ENCODE results near the gene WWOX.

Gene WWOX

DNA sequence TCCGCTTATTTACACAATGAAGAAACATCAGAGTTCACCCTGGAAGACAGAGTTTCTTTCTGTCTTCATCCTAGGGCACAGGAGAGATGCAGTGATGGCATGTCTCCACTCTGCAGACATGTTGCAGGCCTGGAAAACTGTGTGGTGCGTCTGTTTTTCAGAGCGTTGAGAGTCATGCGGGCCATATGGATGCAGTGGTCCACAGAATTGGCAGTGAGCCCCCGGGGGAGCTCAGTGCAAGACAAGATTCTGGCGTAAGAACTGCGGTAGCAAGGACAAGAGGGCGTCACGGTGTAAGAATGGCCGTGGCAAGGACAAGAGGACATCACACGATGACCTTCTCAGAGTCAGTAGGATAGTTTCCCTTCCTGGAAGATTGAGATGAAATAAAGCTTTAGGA, 847.1 kb downstream of the WWOX start:
- Histone ChIP-seq H2AFZ (ENCODE audit: low read depth, low read length) (no peak overlapping the region), H3K79me2 (ENCODE audit: insufficient read depth, low read length) (no peaks in the 10 kb centered on the region), H3K36me3 (ENCODE audit: insufficient read depth, low read length) (no peaks in the 10 kb centered on the region), H3K27ac (ENCODE audit: low read length) (no peak overlapping the region), H3K27me3 (ENCODE audit: insufficient read depth, low read length, poor library complexity) (no peaks in the 10 kb centered on the region), H3K4me2 (ENCODE audit: insufficient read depth, low read length) (no peak overlapping the region), H4K20me1 (ENCODE audit: insufficient read depth, low read length) (no peaks in the 10 kb centered on the region), H3K4me1 (ENCODE audit: insufficient read depth, low read length) (no peaks in the 10 kb centered on the region), H3K4me3 (ENCODE audit: low read depth in 1 of 2, low read length in 2 of 2) (no peak overlapping the region), H3K9ac (ENCODE audit: low read depth, low read length) (no peak overlapping the region), H3K9me3 (ENCODE audit: insufficient read depth, low read length, severe bottlenecking) (no peaks in the 10 kb centered on the region)
- DNase-seq (no peak), ATAC-seq (ENCODE audit: insufficient read depth, low read depth) (no peak)
- no peak for TF ChIP-seq EZH2 (IDR thresholded peaks at IDR 0.05; ENCODE audit: borderline replicate concordance, low read depth, low read length, severe bottlenecking)
- TF ChIP-seq, protein P1, sequence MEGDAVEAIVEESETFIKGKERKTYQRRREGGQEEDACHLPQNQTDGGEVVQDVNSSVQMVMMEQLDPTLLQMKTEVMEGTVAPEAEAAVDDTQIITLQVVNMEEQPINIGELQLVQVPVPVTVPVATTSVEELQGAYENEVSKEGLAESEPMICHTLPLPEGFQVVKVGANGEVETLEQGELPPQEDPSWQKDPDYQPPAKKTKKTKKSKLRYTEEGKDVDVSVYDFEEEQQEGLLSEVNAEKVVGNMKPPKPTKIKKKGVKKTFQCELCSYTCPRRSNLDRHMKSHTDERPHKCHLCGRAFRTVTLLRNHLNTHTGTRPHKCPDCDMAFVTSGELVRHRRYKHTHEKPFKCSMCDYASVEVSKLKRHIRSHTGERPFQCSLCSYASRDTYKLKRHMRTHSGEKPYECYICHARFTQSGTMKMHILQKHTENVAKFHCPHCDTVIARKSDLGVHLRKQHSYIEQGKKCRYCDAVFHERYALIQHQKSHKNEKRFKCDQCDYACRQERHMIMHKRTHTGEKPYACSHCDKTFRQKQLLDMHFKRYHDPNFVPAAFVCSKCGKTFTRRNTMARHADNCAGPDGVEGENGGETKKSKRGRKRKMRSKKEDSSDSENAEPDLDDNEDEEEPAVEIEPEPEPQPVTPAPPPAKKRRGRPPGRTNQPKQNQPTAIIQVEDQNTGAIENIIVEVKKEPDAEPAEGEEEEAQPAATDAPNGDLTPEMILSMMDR (IDR thresholded peaks at IDR 0.05; ENCODE audit: borderline replicate concordance, extremely low read depth, low read length, poor library complexity, severe bottlenecking), result no peak

DNA sequence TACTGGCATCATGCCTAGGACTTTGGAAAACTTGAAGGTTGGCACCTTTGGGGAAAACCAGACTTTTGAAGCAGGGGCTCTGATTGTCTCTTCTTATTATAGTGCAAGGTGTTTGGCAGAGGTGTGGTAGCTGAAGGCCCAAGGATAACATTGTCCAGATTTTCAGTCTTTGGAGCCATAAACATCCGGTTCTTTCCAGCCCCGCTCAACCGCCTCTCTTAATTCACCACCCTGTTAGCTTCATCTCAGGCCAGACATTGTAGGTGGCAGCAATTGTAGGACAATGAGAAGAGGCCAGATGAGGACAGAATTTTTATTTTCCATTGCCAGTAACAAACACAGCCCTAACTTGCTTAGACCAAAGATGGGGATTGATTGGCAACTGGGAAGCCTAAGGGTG, 851.3 kb downstream of the WWOX start:
- H2AFZ ChIP-seq (ENCODE audit: low read depth, low read length), result no peak overlapping the region
- no peaks in the 10 kb centered on the region for H3K4me1 ChIP-seq (ENCODE audit: insufficient read depth, low read length)
- TF ChIP-seq, protein P1 (IDR thresholded peaks at IDR 0.05; ENCODE audit: borderline replicate concordance, extremely low read depth, low read length, poor library complexity, severe bottlenecking), result no peak
- TF ChIP-seq EZH2 (IDR thresholded peaks at IDR 0.05; ENCODE audit: borderline replicate concordance, low read depth, low read length, severe bottlenecking), result no peak
- no peak overlapping the region for H3K27ac ChIP-seq (ENCODE audit: low read length)
- no peaks in the 10 kb centered on the region for H3K36me3 ChIP-seq (ENCODE audit: insufficient read depth, low read length)
- H3K4me3 ChIP-seq (ENCODE audit: low read depth in 1 of 2, low read length in 2 of 2), result no peak overlapping the region
- ATAC-seq (ENCODE audit: insufficient read depth, low read depth), result no peak
- no peaks in the 10 kb centered on the region for H3K79me2 ChIP-seq (ENCODE audit: insufficient read depth, low read length)
- no peaks in the 10 kb centered on the region for H4K20me1 ChIP-seq (ENCODE audit: insufficient read depth, low read length)
- H3K9me3 ChIP-seq (ENCODE audit: insufficient read depth, low read length, severe bottlenecking), result no peaks in the 10 kb centered on the region
- no peaks in the 10 kb centered on the region for H3K27me3 ChIP-seq (ENCODE audit: insufficient read depth, low read length, poor library complexity)
- no peak overlapping the region for H3K9ac ChIP-seq (ENCODE audit: low read depth, low read length)
- no peak for DNase-seq
- H3K4me2 ChIP-seq (ENCODE audit: insufficient read depth, low read length), result no peak overlapping the region

DNA sequence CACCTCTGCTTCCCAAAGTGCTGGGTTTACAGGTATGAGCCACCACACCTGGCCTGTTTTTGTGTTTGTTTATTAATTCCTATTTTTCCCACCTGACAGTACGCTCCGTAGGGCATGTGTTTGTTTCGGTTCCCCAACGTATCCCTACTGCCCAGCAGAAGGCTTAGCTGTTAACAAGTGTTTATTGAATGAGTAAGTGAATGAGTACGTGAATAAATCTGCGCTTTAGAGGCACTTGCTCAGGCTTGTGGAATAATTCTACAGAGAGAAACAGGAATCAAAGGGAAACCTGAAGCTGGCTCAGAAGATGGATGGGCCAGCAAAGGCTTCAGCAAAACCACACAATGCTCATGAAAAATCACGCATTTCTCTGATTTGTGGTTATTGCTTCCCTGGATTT, 853.2 kb downstream of the WWOX start:
- TF ChIP-seq, protein P1 (IDR thresholded peaks at IDR 0.05; ENCODE audit: borderline replicate concordance, extremely low read depth, low read length, poor library complexity, severe bottlenecking), result no peak
- TF ChIP-seq EZH2 (IDR thresholded peaks at IDR 0.05; ENCODE audit: borderline replicate concordance, low read depth, low read length, severe bottlenecking), result no peak
- no peak overlapping the region for H2AFZ ChIP-seq (ENCODE audit: low read depth, low read length)
- H3K4me1 ChIP-seq (ENCODE audit: insufficient read depth, low read length), result no peaks in the 10 kb centered on the region
- DNase-seq (no peak), ATAC-seq (ENCODE audit: insufficient read depth, low read depth) (no peak)
- no peaks in the 10 kb centered on the region for H3K9me3 ChIP-seq (ENCODE audit: insufficient read depth, low read length, severe bottlenecking)
- H3K4me2 ChIP-seq (ENCODE audit: insufficient read depth, low read length), result no peak overlapping the region
- H4K20me1 ChIP-seq (ENCODE audit: insufficient read depth, low read length), result no peaks in the 10 kb centered on the region
- no peak overlapping the region for H3K4me3 ChIP-seq (ENCODE audit: low read depth in 1 of 2, low read length in 2 of 2)
- no peak overlapping the region for H3K9ac ChIP-seq (ENCODE audit: low read depth, low read length)
- H3K27me3 ChIP-seq (ENCODE audit: insufficient read depth, low read length, poor library complexity), result no peaks in the 10 kb centered on the region
- H3K27ac ChIP-seq (ENCODE audit: low read length), result no peak overlapping the region
- H3K79me2 ChIP-seq (ENCODE audit: insufficient read depth, low read length), result no peaks in the 10 kb centered on the region
- H3K36me3 ChIP-seq (ENCODE audit: insufficient read depth, low read length), result no peaks in the 10 kb centered on the region

DNA sequence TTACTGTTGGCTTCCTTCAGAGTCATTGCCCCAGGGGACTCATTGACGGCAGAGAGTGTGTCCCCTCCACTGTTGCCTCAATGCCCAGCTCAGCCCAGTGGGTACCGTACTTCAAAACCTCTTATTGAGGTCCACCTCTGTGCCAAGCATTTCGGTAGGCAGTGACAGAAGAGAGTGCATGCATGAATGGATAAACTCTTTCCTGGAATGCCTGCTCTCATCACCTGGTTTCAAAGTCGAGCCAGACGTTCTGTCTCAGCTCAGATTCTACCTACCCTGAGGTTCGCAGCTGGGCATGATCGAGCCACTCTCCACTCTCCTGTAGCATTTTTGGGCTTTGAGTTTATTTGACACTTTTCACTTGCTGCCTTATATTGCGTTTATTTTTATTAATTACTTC, 854.1 kb downstream of the WWOX start:
- DNase-seq, result no peak
- ATAC-seq (ENCODE audit: insufficient read depth, low read depth), result no peak
- no peaks in the 10 kb centered on the region for H3K27me3 ChIP-seq (ENCODE audit: insufficient read depth, low read length, poor library complexity)
- H3K4me3 ChIP-seq (ENCODE audit: low read depth in 1 of 2, low read length in 2 of 2), result no peak overlapping the region
- no peaks in the 10 kb centered on the region for H3K79me2 ChIP-seq (ENCODE audit: insufficient read depth, low read length)
- no peaks in the 10 kb centered on the region for H4K20me1 ChIP-seq (ENCODE audit: insufficient read depth, low read length)
- H3K36me3 ChIP-seq (ENCODE audit: insufficient read depth, low read length), result no peaks in the 10 kb centered on the region
- H3K4me2 ChIP-seq (ENCODE audit: insufficient read depth, low read length), result no peak overlapping the region
- H2AFZ ChIP-seq (ENCODE audit: low read depth, low read length), result no peak overlapping the region
- no peak for TF ChIP-seq EZH2 (IDR thresholded peaks at IDR 0.05; ENCODE audit: borderline replicate concordance, low read depth, low read length, severe bottlenecking)
- TF ChIP-seq, protein P1 (IDR thresholded peaks at IDR 0.05; ENCODE audit: borderline replicate concordance, extremely low read depth, low read length, poor library complexity, severe bottlenecking), result no peak
- no peaks in the 10 kb centered on the region for H3K9me3 ChIP-seq (ENCODE audit: insufficient read depth, low read length, severe bottlenecking)
- no peaks in the 10 kb centered on the region for H3K4me1 ChIP-seq (ENCODE audit: insufficient read depth, low read length)
- H3K9ac ChIP-seq (ENCODE audit: low read depth, low read length), result no peak overlapping the region
- H3K27ac ChIP-seq (ENCODE audit: low read length), result no peak overlapping the region
